Type B pancreatic cell (in vitro differentiated cells): ENCODE data around the gene ANAPC13. TPM values are rescaled to one million over a fixed set of nuclear protein-coding genes. Genes with fewer than 3 reads are reported as not detected.

Source experiments
- DNase-seq: peaks from one replicate; pipeline ENCODE4 v3.0.0; 2021; ENCODE audit warnings: mixed read lengths; ENCODE audit not compliant: unreplicated experiment; ENCODE audit errors: extremely low spot score
- H3K27ac Mint-ChIP-seq: 2 replicates; pipeline ENCODE4 v1.8.0; 2021; ENCODE audit warnings: mild to moderate bottlenecking, mixed read lengths
- H3K27me3 Mint-ChIP-seq: 2 replicates; pipeline ENCODE4 v1.8.0; 2021; ENCODE audit warnings: mixed read lengths
- H3K36me3 Mint-ChIP-seq: 2 replicates; pipeline ENCODE4 v1.8.0; 2021; ENCODE audit warnings: mixed read lengths
- H3K4me1 Mint-ChIP-seq: one replicate; pipeline ENCODE4 v1.8.0; 2021; ENCODE audit warnings: mixed read lengths; ENCODE audit not compliant: unreplicated experiment
- H3K4me3 Mint-ChIP-seq: 2 replicates; pipeline ENCODE4 v1.8.0; 2021; ENCODE audit warnings: mild to moderate bottlenecking, mixed read lengths
- H3K9me3 Mint-ChIP-seq: 2 replicates; pipeline ENCODE4 v1.8.0; 2021; ENCODE audit warnings: mixed read lengths
- CTCF ChIP-seq: fragments of 200-600 bp; sonication (generic); conservative IDR thresholded peaks from 2 replicates; pipeline ENCODE4 v1.5.0; 2021; ENCODE audit warnings: antibody characterized with exemption, mild to moderate bottlenecking
- total RNA-seq: library from RNA; stranded (reverse); gene quantifications from 2 replicates; pipeline ENCODE4 v1.2.1, GENCODE V29; 2021; ENCODE audit warnings: low replicate concordance

The ANAPC13 gene
- total RNA-seq, 1 donor from 2014 or later, result 57.0 TPM

- no peak overlapping the region for H3K27ac Mint-ChIP-seq
- H3K36me3 Mint-ChIP-seq, result no peaks in the 10 kb centered on the region
- no peaks in the 10 kb centered on the region for H3K9me3 Mint-ChIP-seq
- DNase-seq, result no peak
- H3K4me1 Mint-ChIP-seq, result peaks cover 51% of the 10 kb centered on the region
- H3K27me3 Mint-ChIP-seq, result peaks cover 4% of the 10 kb centered on the region
- no peak overlapping the region for H3K4me3 Mint-ChIP-seq
- no peak for TF ChIP-seq CTCF
These were observed 24.8 kb downstream of the ANAPC13 start for GRCh38 chr3:134460965-134461364.

- H3K4me3 Mint-ChIP-seq, result no peak overlapping the region
- H3K9me3 Mint-ChIP-seq, result no peaks in the 10 kb centered on the region
- peaks cover 4% of the 10 kb centered on the region for H3K27me3 Mint-ChIP-seq
- no peaks in the 10 kb centered on the region for H3K36me3 Mint-ChIP-seq
- H3K4me1 Mint-ChIP-seq, result peaks cover 43% of the 10 kb centered on the region
- TF ChIP-seq CTCF, result no peak
- H3K27ac Mint-ChIP-seq, result no peak overlapping the region
- DNase-seq, result no peak
These were observed 26.2 kb downstream of the ANAPC13 start for GRCh38 chr3:134459562-134459961.

GRCh38 chr3:134458406-134458945, 27.3 kb downstream of the ANAPC13 start:
- Mint-ChIP-seq H3K27ac (no peak overlapping the region), H3K4me1 (peaks cover 33% of the 10 kb centered on the region), H3K27me3 (peaks cover 8% of the 10 kb centered on the region), H3K36me3 (no peaks in the 10 kb centered on the region), H3K4me3 (no peak overlapping the region), H3K9me3 (no peaks in the 10 kb centered on the region)
- no peak for DNase-seq
- no peak for TF ChIP-seq CTCF

- peak overlapping the region; percentile 40 for H3K4me3 Mint-ChIP-seq
- TF ChIP-seq CTCF, result no peak
- H3K9me3 Mint-ChIP-seq, result no peaks in the 10 kb centered on the region
- H3K4me1 Mint-ChIP-seq, result peaks cover 23% of the 10 kb centered on the region
- H3K27ac Mint-ChIP-seq, result peak overlapping the region; percentile 22
- no peaks in the 10 kb centered on the region for H3K36me3 Mint-ChIP-seq
- peaks cover 7% of the 10 kb centered on the region for H3K27me3 Mint-ChIP-seq
- DNase-seq, result no peak
These were observed 28.3 kb downstream of the ANAPC13 start for GRCh38 chr3:134457376-134458074.

GRCh38 chr3:134453631-134454030, 32.2 kb downstream of the ANAPC13 start:
- no peaks in the 10 kb centered on the region for H3K36me3 Mint-ChIP-seq
- H3K27ac Mint-ChIP-seq, result no peak overlapping the region
- H3K4me1 Mint-ChIP-seq, result peaks cover 12% of the 10 kb centered on the region
- peaks cover 4% of the 10 kb centered on the region for H3K27me3 Mint-ChIP-seq
- peak; percentile 44 for TF ChIP-seq CTCF
- DNase-seq, result no peak
- H3K4me3 Mint-ChIP-seq, result no peak overlapping the region
- H3K9me3 Mint-ChIP-seq, result no peaks in the 10 kb centered on the region
